HG02973 (cell line): ENCODE results near the gene INS.

Source experiments
- ATAC-seq: cut with Tn5 transposase; IDR thresholded peaks from one replicate; pipeline ENCODE4 v1.9.1; 2021; ENCODE audit warnings: moderate library complexity; ENCODE audit not compliant: unreplicated experiment

INS gene

DNA sequence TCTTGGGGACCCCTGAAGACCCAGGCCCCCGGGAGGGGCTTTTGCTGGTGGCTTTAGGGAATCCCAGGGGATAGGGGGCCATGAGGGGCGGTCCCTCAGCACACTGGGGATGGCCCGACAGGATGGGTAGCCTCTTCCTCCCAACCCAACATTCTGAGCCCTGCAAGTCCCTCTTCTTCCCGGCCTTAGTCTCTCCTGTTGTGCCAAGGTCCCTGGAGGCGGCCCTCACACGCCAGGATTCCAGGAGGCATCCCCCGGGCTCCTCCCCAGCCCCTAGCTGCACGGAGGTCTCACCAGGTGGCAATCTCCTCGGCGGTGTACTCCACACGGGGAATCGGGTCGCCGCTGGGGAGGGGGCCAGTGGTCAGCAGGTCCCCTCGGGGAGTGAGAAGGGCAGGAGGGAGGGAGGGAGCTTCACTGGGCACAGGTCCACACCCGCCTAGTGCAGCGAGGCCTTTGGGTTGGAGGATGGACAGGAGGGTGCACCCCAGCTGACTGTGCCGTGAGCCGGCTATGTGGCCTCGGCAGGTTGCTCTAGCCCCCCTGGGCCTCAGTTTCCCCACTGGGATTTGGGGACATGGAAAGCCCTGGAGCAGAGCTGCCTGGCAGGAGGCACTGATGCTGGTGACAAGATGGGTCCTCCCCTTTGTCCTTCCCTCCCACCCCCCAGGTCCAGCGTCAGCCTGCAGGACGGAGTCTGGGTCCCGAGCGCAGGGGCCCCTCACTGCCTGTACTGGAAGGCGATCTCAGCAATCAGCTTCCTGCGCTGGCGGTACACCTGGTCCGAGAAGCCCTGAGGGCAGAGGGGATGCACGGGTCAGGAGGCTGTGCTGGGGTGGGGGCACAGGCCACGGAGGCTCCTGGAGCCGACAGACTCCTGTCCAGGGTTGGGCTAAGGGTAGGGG is 6.4 kb upstream of the INS start:
- no peak for ATAC-seq

DNA sequence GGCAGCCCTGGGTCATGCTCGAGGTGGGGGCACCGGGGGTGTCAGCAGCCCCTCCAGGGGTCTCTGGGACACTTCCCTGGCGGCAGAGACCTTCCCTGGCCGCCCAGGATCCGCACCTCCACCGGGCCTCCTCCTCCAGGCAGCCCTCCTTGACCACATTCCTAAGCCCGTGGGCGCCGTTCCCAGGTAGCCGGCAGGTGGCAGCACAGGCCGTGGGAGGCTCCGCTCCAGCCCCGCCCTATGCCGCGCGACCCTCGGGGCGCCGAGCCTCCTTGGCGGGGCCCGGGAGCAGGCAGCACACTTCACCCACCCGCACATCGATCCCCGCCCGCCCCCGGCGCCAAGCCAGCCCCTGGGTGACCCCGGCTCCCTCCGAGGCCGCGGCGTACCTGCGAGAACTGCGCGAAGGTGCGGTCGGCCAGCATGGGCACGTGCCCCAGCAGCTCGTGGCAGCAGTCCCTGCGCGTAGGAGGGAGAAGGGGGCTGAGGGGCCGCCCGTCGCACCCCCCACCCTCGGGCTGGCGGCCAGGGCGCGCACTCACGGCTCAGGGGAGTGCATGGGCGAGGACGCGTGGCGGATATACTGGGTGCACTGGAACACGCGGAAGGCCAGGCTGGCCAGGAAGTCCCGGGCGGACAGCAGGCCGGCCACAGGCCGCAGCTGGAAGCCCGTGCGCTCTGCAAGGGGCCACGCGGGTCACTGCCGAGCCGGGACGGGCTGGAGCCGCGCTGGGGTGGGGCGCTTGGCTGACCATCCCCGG is 5.3 kb upstream of the INS start:
- no peak for ATAC-seq

DNA sequence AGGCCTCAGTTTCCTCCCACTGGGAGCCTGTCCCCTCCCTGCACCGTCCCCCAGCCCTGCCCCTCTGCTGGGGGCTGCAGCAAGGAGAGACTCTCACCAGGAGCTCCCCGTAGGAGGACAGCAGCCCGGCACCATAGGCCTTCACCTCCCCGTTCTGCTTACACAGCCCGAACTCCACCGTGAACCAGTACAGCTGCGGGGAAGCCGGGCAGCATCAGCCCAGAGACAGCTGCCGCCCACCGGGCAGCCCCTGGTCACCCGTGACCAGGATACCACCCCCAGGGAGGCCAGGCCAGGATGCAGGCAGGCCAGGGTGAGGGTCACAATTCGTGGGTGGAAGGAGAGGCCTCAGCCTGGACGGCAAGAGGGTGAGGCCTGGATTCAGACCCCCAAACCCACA is 4.6 kb upstream of the INS start:
- no peak for ATAC-seq

DNA sequence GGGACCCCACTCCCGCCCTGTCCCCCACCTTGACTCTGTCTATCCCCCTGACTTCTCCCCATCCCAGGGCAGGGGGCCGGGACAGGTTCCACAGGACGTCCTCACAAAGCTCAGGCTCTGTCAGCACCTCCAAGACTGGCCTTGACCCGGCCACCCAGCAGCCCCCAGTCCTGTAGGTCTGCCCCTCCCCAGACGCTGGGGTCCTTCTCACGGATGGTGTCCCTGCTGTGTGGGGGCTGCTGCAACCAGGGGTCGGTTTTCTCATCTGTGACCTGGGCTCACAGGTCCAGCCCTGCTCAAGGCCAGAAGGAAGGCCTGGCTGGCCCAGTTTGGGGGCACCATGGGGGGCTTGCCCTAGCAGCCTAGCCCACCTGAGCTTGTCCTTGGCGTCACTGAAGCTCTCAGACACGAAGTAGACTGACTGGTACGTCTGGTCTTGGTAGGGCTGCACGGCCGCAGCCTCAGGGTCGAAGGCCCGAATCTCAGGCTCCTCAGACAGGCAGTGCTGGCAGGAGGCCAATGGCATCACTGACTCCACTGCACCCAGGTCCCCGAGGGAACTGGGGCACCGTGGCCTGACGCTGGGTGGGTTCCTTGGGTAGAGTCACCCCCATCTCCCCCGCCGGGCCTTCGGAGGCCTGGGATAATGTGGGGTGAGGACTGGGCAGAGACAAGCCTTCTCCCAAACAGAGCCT is 4.0 kb upstream of the INS start:
- no peak for ATAC-seq

DNA sequence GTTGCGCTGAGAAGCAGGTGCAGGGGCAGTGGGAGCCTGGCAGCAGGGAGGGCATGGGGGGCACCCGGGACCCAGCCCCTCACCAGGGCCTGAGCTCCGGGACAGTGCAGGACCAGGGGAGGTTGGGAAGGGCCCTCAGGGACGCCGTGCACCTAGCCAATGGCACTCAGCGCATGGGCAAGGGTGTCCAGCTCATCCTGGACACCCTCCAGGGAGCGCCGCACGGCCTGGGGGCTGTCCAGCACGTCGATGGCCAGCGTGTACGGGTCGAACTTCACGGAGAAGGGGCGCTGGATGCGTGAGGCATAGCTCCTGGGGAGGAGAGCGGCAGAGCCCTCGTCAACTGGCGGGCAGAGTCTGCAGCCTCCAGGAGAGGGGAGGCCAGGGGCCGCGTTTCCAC is 3.1 kb upstream of the INS start:
- no peak for ATAC-seq

DNA sequence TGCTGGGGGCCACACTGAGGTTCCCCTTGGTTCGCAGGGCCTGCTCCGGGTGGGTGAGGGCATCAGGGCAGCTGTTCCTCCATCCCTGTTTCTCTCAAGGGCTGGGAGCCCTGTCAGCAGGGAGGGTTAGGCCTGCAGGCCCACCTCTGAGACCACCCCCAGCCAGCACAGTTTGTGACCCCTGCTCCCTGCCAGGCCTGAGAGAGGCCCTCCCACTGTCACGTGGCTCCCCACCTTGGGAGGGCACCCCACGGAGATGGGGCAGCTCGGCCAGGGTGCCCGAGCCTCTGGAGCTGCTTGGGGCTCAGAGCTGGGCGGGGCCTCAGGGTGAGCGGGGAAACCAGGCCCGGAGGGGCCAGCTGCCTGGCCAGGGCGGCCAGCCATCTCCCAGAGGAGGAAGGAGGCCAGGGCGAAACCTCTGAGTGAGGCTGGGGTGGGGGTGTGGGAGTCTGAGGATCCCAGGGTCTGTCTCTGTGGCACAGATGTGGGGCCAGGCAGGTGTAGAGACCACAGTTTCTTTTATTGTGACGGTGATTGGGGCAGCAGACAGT is 2.5 kb upstream of the INS start:
- ATAC-seq: no peak

DNA sequence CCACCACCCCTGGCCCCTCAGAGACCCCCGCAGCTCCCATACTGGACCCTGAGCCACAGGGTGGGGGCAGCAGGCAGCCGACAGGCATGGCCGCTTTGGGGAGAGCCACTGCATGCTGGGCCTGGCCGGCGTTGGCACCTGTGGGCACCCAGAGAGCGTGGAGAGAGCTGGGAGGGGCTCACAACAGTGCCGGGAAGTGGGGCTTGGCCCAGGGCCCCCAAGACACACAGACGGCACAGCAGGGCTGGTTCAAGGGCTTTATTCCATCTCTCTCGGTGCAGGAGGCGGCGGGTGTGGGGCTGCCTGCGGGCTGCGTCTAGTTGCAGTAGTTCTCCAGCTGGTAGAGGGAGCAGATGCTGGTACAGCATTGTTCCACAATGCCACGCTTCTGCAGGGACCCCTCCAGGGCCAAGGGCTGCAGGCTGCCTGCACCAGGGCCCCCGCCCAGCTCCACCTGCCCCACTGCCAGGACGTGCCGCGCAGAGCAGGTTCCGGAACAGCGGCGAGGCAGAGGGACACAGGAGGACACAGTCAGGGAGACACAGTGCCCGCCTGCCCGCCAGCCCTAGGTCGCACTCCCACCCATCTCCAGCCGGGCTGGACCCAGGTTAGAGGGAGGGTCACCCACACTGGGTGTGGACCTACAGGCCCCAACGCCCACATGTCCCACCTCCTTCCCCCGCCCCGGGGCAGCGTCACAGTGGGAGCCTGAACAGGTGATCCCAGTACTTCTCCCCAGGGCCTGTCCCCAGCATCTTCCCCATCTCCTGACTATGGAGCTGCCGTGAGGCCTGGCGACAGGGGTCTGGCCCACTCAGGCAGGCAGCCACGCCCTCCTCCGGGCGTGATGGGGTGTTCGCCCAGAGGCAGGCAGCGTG is 1.2 kb downstream of the INS start:
- no peak for ATAC-seq

DNA sequence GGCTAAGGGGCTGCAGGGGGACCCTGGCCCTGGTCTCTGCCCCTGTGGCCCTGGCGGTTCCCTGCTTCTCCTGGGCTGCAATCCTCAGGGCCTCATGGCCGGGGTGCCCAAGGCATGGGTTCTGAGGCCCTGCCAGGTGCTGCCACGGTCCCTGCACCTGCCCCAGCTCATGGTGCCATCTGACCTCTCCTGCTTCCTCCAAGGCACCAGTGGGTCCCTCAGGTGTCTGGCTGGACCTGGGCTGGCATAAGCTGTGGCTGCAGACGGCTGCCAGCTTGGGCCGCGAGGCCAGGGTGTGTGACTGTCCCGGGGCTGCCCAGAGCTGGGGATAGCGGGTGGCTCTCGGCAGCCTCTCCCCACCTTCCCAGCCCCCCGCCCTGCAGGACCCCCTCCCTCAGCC is 2.0 kb downstream of the INS start:
- ATAC-seq: no peak

DNA sequence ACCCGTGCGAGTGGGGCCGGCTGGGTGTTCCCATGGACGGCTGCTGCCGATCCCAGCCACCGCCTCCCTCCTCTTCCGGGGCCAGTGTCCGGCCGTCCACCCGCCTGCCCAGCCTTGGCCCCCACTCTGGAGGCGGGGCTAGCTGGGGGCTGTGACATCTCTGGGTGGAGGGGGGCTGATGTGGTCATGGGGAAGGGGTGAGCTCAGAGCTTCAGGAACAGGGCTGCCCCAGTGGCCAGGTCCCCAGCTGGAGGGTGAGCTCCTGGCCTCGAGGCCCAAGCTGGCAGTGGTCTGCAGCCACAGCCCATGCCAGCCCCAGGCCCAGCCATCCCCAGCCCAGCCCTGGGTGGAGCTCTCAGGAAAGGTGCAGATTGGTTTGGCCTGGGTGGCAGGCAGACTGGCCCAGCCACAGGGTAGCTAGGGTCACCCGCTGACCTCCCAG is 2.7 kb downstream of the INS start:
- no peak for ATAC-seq

DNA sequence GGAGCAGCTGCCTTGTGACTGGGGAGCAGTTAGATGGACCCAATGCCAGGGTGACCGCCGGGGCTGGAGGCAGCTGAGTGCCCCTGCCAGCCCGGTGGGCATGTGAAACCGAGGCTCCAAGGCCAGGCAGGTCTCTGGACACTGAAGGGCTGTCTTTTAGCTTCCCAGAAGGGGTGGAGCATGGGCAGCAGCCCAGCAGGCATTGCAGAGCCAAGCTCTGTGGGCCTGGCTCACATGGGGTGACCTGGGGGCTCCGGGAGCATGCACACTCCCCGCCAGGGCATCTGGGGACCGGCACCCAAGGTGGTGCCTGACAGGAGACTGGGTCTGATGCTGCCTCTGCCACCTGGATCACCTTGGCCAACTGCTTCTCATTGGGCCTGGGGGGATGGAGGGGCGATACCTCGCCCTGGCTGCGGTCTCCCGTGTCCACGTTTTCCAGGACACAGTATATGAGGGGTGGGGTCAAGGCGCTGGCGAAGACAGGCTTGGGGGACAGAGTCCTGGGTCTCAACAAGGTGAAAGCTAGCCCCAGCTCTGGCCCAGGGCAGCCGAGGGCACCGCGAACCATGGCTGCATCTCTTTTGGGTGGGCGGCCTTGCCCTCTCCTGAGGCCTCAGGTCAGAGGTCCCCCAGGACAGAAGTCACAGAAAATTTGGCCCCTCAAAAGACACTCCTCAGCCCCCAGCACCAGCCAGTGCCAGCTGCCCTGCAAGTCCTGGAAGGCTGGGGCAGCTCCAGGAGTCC is 3.5 kb downstream of the INS start:
- no peak for ATAC-seq

DNA sequence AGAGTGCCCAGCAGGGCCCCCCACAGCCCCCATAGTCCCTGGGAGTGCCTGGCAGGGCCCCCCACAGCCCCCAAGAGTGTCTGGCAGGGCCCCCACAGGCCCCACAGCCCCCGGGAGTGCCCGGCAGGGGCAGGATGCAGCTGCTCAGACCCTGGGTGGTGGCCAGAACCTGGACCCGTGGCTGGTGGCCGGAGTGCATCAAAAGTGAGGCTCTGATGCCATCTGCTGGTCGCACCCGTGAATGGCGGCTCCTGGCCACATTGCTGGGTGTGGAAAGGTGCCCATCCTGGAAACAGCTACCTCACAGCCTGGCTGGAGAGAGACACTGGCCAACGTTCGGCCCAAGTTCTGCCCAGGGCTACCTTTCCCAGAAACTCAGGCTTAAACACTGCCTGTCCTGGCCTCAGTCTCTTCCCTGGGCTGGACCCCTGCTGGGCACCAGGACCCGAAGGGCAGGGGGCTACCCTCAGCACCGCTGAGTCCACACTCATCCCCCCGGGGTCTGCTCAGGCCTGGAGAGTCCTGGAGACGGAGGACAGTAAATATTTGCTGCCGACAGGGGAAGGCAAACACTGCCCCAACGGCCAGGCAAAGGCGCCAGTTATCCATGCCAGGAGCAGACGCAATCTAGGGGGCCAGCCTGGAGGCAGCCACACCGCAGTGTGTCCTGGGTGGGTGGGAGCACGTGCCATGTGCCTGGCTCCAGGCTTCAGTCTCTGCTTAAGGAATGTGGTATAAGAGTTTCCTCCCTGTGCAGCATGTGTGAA is 4.4 kb downstream of the INS start:
- no peak for ATAC-seq

DNA sequence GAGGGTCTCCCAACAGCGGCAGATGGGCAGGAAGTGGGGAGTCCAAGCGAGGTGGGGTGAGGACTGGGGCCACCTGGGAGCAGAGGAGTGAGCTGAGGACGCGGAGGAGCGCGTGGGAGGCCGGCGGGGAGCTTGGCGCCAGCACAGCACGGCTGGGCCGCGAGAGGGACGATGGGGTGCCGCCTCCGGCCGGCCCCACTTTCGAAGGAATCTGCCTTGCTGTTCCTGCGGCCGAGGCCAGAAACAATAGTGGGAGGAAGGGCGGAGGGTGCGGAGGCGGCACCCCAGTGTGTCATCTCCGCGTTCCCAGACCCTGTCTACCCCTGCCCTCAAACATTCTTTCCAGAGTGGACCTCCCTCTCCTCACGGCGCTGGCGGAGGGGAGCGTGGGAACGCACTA is 5.5 kb downstream of the INS start:
- ATAC-seq: no peak

DNA sequence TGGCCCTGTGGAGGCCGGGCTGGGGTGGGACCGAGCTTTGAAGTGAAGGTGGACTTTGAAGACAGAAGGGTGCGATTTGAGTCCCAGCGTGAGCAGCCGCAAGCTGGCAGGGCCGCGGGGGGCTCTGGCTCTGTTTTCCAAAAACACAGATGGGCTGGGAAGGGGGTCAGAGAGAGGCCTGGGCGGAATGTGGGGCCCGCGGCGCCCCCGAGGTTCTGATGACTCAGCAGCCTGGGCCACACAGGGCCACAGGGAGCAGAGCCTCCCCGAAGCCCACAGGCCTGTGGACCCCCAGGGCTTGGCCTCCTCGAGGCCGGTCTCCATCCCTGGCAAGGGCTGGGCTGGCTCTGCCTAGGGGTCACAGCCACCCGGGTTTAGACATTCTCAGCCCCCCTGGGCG is 6.1 kb downstream of the INS start:
- ATAC-seq: no peak

DNA sequence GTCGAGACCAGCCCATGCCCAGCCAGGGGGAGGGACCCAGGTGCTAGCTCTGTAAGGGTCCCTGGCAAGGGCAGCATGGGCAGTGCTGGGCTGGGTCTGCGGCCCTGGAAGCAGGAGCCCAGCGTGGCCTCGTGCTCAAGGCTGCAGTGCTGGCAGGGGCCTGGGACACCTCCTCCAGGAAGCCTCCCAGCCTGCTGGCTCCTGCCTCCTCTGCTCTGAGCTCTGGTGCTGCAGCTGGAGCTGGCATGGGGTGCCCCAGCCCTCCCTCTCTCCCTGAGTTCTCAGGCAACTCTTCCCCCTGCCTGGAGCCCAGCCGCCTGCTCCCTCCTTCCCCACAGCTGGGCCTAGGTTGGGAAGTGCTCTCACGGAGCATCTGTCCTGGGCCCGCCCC is 6.8 kb downstream of the INS start:
- no peak for ATAC-seq

DNA sequence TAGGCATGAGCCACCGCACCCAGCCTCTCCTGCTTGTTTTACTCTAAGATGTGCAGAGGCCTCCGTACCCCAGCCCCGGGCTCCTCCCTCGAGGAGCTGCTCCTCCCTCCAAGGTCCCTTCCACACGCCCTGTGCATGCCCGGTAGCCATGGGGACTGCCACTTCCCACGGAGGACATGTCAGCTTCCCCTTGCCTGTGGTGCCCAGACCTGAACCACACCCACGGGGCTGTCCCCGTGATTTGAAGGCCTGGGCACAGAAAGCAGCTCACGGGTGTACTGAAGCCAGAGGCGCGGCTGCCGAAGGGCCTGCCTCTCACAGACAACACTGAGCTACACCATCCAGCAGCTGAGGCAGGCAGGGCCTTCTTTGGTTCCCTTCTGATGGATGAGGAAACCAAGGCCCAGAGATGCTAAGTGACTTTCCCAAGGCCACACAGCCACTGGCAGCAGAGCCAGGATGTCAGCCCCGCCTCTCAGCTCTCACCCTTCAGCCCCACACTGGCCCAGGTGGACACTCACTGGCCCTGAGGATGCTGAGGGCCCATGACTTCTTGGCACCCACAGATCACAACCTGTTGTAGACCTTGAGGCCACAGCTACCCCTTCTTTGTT is 7.3 kb downstream of the INS start:
- no peak for ATAC-seq

DNA sequence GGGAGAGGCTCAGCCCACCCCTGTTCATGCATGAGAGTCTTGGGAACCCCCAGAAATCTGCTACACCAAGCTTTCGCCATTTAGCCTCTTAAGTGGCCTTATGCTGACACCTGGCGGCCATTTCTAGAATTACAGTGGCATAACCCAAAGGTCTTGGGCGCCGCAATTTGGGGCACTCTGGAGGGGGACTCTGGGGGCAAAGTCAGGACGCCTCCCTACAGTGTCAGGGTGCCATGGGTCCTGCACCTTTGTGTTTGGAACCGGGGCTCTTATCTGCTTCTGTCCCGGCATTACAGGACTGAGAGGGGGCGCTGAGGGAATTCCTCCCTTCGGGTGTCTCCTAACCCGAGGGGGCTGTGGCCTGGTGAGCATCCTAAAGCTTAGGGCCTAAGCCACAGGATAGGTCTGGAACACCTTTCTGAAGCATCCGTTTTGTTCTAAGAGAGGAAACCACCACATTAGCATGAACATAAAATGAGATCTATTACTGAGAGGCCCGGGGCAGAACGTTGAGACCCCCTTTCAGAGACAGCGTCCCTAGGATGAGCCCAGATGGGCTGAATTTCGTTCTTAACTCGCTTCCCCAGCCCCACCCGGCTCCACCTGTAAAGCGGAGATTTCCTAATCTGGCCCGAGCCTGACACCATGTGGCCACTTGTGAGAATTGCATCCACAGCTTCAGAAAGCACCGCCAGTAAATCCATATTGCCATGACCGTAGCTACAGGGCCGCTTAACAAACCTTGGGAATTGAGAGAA is 9.3 kb downstream of the INS start:
- ATAC-seq: no peak

DNA sequence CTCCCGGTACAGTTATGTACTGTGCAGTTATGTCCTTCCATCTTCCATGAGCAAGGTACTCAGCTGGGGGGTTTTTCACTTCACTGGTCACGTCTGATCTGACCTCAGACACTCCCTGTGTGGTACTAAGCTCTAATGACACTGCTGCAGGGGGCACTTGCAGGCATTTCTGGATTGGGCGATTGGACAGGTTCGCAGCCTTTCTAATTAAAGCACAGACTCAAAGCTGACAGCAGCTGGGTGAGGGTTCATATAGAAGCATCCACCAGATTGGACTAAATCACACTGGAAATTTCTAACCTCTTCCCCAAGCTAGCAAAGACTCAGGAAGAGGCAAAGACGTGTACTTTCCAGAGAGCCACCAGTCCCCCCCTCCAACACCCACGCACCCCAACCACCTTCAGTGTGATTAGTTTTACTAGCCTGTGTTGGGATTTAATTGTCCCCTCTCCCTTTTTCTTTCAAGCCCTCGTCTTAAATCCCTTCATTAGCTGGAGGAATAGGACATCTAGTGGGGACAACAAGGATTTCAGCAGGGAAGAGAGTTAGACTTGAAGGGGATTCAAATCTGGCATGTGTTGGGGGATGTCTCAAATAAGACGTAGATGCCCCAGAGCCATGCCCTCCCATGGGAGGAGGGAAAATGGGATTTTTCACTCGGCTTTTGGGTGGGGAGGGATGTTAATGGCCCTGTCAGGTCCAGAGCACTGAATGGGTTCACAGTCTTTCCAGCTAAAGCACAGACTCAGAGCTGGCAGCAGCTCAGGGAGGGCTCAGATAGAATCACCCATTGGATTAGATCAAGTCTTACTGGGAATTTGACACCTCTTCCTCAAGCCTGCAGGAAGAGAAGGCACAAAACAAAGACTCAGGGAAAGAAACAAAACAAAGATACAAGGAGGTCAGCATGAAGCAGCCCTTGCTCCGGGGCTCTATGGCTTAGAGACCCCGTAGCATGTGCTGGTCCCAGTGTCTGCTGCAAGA is 10.9 kb downstream of the INS start:
- no peak for ATAC-seq
